GM12878 (cell line): Measurements from ENCODE around the gene IL6R. TPM values are rescaled to one million over a fixed set of nuclear protein-coding genes. Genes with fewer than 3 reads are reported as not detected.

Experiments used
- ATAC-seq: fragments of 200-7000 bp; cut with Tn5 transposase; 3 replicates; pipeline ENCODE4 v1.9.1; 2020; ENCODE audit warnings: mild to moderate bottlenecking, moderate library complexity
- BruUV-seq: library from RNA; stranded (reverse); fragments of 400-500 nt; replicated peaks from 2 replicates; lab custom pipeline; 2021; lab: Mats Ljungman, UMichigan
- CTCF ChIA-PET: fragments of 300-600 bp; sonication (Branson Sonifier 250); formaldehyde crosslinking; extraction: SDS; loops from one replicate; lab custom pipeline; 2021; ENCODE audit warnings: inconsistent platforms; lab: Yijun Ruan, JAX
- POLR2A ChIA-PET: fragments of 350-600 bp; formaldehyde crosslinking; extraction: SDS; loops from one replicate; lab custom pipeline; 2021; ENCODE audit warnings: inconsistent platforms; lab: Charles Lee
- RAD21 ChIA-PET: fragments of 300-600 bp; sonication (Branson Sonifier 250); formaldehyde crosslinking; loops from one replicate; lab custom pipeline; 2023; ENCODE audit warnings: antibody characterized with exemption; ENCODE audit not compliant: unreplicated experiment; lab: Charles Lee
- SMC1A ChIA-PET: fragments of 300-600 bp; sonication (Branson Sonifier 250); formaldehyde crosslinking; loops from one replicate; lab custom pipeline; 2023; ENCODE audit not compliant: unreplicated experiment, uncharacterized antibody; lab: Charles Lee
- DNase-seq: peaks from one replicate; pipeline ENCODE4 v3.0.0-alpha.2; 2011; ENCODE audit warnings: low read depth, low spot score
- FAIRE-seq: peaks from 3 replicates; lab custom pipeline; 2011; peaks lifted over from hg19 to GRCh38; lab: Jason Lieb, UNC
- H2AFZ ChIP-seq: 2 replicates; pipeline ENCODE4 v1.6.0; 2011; ENCODE audit warnings: low read depth, low read length, control low read depth; ENCODE audit not compliant: control insufficient read depth
- H3K27ac ChIP-seq: 2 replicates; pipeline ENCODE4 v1.5.1; 2011; ENCODE audit warnings: control low read depth; ENCODE audit not compliant: control insufficient read depth, insufficient read depth
- H3K27me3 ChIP-seq, 2 experiments: replicated peaks in 1 of 2; 2 replicates each; pipeline versions ENCODE4 v1.6.0 to v1.6.1; 2011; ENCODE audit warnings: low read length in 1 of 2; ENCODE audit not compliant: control insufficient read depth in 2 of 2, insufficient read depth in 2 of 2
- H3K36me3 ChIP-seq, 2 experiments: 2 replicates each; pipeline ENCODE4 v1.5.1; 2011; ENCODE audit warnings: low read length in 1 of 2; ENCODE audit not compliant: control insufficient read depth in 2 of 2, insufficient read depth in 2 of 2
- H3K4me1 ChIP-seq: 2 replicates; pipeline ENCODE4 v1.6.1; 2011; ENCODE audit warnings: mild to moderate bottlenecking, low read length, moderate library complexity, mixed read lengths; ENCODE audit not compliant: control insufficient read depth, insufficient read depth
- H3K4me2 ChIP-seq: 2 replicates; pipeline ENCODE4 v1.6.0; 2011; ENCODE audit warnings: control low read depth; ENCODE audit not compliant: control insufficient read depth, insufficient read depth
- H3K4me3 ChIP-seq: fragments of 200-600 bp; sonication (generic); 2 replicates; pipeline ENCODE4 v1.5.1; 2016
- H3K79me2 ChIP-seq: 2 replicates; pipeline ENCODE4 v1.6.0; 2011; ENCODE audit warnings: low read length; ENCODE audit not compliant: control insufficient read depth, insufficient read depth
- H3K9ac ChIP-seq: 2 replicates; pipeline ENCODE4 v1.8.0; 2011; ENCODE audit warnings: low read length, control low read depth, mixed read lengths; ENCODE audit not compliant: control insufficient read depth, insufficient read depth
- H3K9me3 ChIP-seq: replicated peaks from 3 replicates; pipeline ENCODE4 v1.5.1; 2011; ENCODE audit warnings: mild to moderate bottlenecking, low read length; ENCODE audit not compliant: control insufficient read depth, insufficient read depth
- H4K20me1 ChIP-seq: 2 replicates; pipeline ENCODE4 v1.6.0; 2011; ENCODE audit not compliant: control insufficient read depth, insufficient read depth
- CBX3 ChIP-seq: fragments of 200-600 bp; sonication (generic); IDR thresholded peaks from 2 replicates; pipeline ENCODE4 v1.6.1; 2016; ENCODE audit warnings: low read depth, borderline replicate concordance
- CHD1 ChIP-seq: IDR thresholded peaks from 2 replicates; pipeline ENCODE4 v1.6.1; 2012; ENCODE audit warnings: low read depth, low read length, improper control_type of control experiment
- CHD2 ChIP-seq: IDR thresholded peaks from 2 replicates; pipeline ENCODE4 v1.6.1; 2011; ENCODE audit warnings: low read depth, low read length, improper control_type of control experiment, borderline replicate concordance
- E4F1 ChIP-seq: fragments of 450-650 bp; IDR thresholded peaks from 2 replicates; pipeline ENCODE4 v1.6.1; 2018; ENCODE audit warnings: borderline replicate concordance, mild to moderate bottlenecking; ENCODE audit not compliant: partially characterized antibody
- FOXK2 ChIP-seq: fragments of 450-650 bp; IDR thresholded peaks from 2 replicates; pipeline ENCODE4 v1.6.1; 2017; ENCODE audit warnings: mild to moderate bottlenecking, moderate library complexity
- HDAC6 ChIP-seq: fragments of 200-600 bp; sonication (generic); IDR thresholded peaks from one replicate; pipeline ENCODE4 v1.8.0; 2017; ENCODE audit warnings: antibody characterized with exemption; ENCODE audit not compliant: unreplicated experiment
- KAT2A ChIP-seq: conservative IDR thresholded peaks from 2 replicates; pipeline ENCODE4 v1.6.1; 2011; ENCODE audit warnings: low read depth, low read length; ENCODE audit not compliant: control insufficient read depth
- NBN ChIP-seq: fragments of 450-650 bp; IDR thresholded peaks from 2 replicates; pipeline ENCODE4 v1.6.1; 2016
- PAX5 ChIP-seq: IDR thresholded peaks from 2 replicates; pipeline ENCODE4 v1.6.1; 2011; ENCODE audit warnings: low read depth, low read length, borderline replicate concordance
- RELB ChIP-seq: fragments of 450-650 bp; IDR thresholded peaks from 2 replicates; pipeline ENCODE4 v1.6.1; 2017; ENCODE audit warnings: low read depth, mild to moderate bottlenecking, moderate library complexity
- SMAD5 ChIP-seq: IDR thresholded peaks from 2 replicates; pipeline ENCODE4 v1.6.1; 2016; ENCODE audit warnings: antibody characterized with exemption, low read depth
- SP1 ChIP-seq: IDR thresholded peaks from one replicate; pipeline ENCODE4 v1.6.1; 2011; ENCODE audit warnings: low read depth, low read length
- SREBF1 ChIP-seq: IDR thresholded peaks from 2 replicates; pipeline ENCODE4 v1.6.1; 2012; ENCODE audit warnings: mild to moderate bottlenecking, low read length
- TCF7 ChIP-seq: IDR thresholded peaks from 2 replicates; pipeline ENCODE4 v1.6.1; 2014; ENCODE audit warnings: antibody characterized with exemption, borderline replicate concordance
- WGBS: methylation state at CpG from one replicate; pipeline ENCODE4 v1.1.6; 2016; ENCODE audit warnings: low lambda C conversion rate; ENCODE audit not compliant: insufficient replicate concordance, insufficient coverage; ENCODE audit errors: missing lambda C conversion rate; 5-methylcytosine and 5-hydroxymethylcytosine counted together
- in situ Hi-C: fragments of 300-500 bp; cut with MboI; formaldehyde crosslinking; loops from 9 replicates; pipeline ENCODE4 v1.14.3; 2018; ENCODE audit warnings: mixed read lengths
- intact Hi-C: fragments of 100-400 bp; cut with micrococcal nuclease; formaldehyde crosslinking; loops from one replicate; pipeline ENCODE4 v1.14.2; 2022; ENCODE audit not compliant: unreplicated experiment
- polyA plus RNA-seq, 11 experiments: library from polyadenylated mRNA; depleted of rRNA in 4 of 11; unstranded in 6 of 11; stranded (reverse) in 5 of 11; fragments of >200 nt; fragmentation: Nextera tagmentation in 4 of 11; fragmentation: Illumina TruSeq in 1 of 11; extraction: Ambion mirVana in 4 of 11; extraction: Trizol in 1 of 11; gene quantifications; 1 replicate in 1 of 11; 2 replicates in 10 of 11; pipeline versions ENCODE4 v1.2.1 to v1.2.3, GENCODE V29; 2011 to 2016; ENCODE audit warnings: inconsistent platforms in 2 of 11, missing spikeins in 2 of 11, low read depth in 1 of 11
- total RNA-seq, 4 experiments: library from RNA; depleted of rRNA in 3 of 4; stranded (reverse); fragments of >200 nt in 3 of 4; fragmentation: Illumina TruSeq in 1 of 4; extraction: Trizol in 1 of 4; gene quantifications; 2 replicates each; pipeline versions ENCODE4 v1.2.1 to v1.2.3, GENCODE V29; 2013 to 2021

The IL6R gene
- total and polyA plus RNA-seq, 10 of the 15 experiments (the other 5 are each of a cell fraction or from before 2014, with no cell fraction given): 1.9 to 43.4 (median 17.5) TPM

DNA sequence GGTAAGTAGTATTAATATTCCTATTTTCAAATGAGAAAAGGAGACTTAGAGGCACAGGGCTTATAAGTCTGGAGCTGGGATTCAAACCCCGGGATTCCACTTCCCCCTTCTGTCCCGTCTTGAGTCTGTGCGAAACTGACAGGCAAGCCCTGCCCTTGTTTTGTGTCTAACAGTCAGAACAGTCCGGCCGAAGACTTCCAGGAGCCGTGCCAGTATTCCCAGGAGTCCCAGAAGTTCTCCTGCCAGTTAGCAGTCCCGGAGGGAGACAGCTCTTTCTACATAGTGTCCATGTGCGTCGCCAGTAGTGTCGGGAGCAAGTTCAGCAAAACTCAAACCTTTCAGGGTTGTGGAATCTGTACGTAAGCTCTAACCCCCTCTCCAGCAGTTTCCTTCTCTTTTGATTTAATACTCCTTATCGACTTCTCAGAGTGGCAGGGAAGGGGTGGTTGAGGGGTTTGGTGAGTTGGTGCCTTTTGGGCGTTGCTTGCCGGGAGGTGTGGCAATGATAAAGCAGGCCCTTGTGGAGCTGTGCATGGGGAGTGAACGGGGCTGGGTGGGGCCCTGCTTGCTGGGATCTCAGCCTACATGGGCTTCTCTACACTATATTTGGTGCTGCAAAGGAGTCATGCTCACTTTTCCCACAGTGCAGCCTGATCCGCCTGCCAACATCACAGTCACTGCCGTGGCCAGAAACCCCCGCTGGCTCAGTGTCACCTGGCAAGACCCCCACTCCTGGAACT is 29.4 kb downstream of the IL6R start:
- no peak for ATAC-seq
- Histone ChIP-seq H3K27ac (no peak overlapping the region), H3K4me2 (no peak overlapping the region), H3K9me3 (no peaks in the 10 kb centered on the region; the same call in 2 of the 3 replicates), H3K4me1 (peaks cover 12% of the 10 kb centered on the region), H3K79me2 (no peaks in the 10 kb centered on the region), H3K9ac (no peak overlapping the region), H3K36me3 (peaks cover 0 to 3% of the 10 kb centered on the region in 2 experiments; a peak in 1 of 4 replicates), H4K20me1 (no peaks in the 10 kb centered on the region), H2AFZ (no peak overlapping the region), H3K27me3 (no peaks in the 10 kb centered on the region), H3K4me3 (no peak overlapping the region)
- no TSS peak for BruUV-seq
- CTCF ChIA-PET: interaction anchor here (1.7 to 3.3 kb wide), 2 partner anchors 15 to 28 kb away, joined by 5 to 15 read pairs; no protein-coding TSS in a partner anchor
- POLR2A ChIA-PET: interaction anchor here (0.6 to 1.0 kb wide), 2 partner anchors 8 to 18 kb away, joined by 3 read pairs; no protein-coding TSS in a partner anchor
- DNase-seq: no peak
- WGBS: 90% methylated on average over 18 of the region's 18 CpGs
- SMC1A ChIA-PET: interaction anchor here (0.5 to 1.6 kb wide), 3 partner anchors 8 to 550 kb away, joined by 3 read pairs; no protein-coding TSS in a partner anchor
- in situ Hi-C loops: no loop called here
- intact Hi-C loops: no loop called here
- no peak for FAIRE-seq
- RAD21 ChIA-PET: interaction anchor here (0.9 to 1.4 kb wide), 2 partner anchors 27 to 86 kb away, joined by 3 to 5 read pairs; no protein-coding TSS in a partner anchor
- TF ChIP-seq SP1: no peak
- no peak for TF ChIP-seq NBN
- no peak for TF ChIP-seq PAX5
- no peak for TF ChIP-seq HDAC6
- no peak for TF ChIP-seq KAT2A
- no peak for TF ChIP-seq TCF7
- no peak for TF ChIP-seq CHD2
- no peak for TF ChIP-seq E4F1
- TF ChIP-seq SREBF1: no peak
- TF ChIP-seq FOXK2: no peak
- no peak for TF ChIP-seq CHD1
- TF ChIP-seq CBX3: no peak
- no peak for TF ChIP-seq SMAD5
- no peak for TF ChIP-seq RELB
